ENCODE results near the gene TGIF2. TPM values are rescaled to one million over a fixed set of nuclear protein-coding genes. Genes with fewer than 3 reads are reported as not detected.

The TGIF2 gene
- total and polyA plus RNA-seq, 2 of the 13 experiments (the other 11 are each of a cell fraction or from before 2014, with no cell fraction given): 41.3 to 53.9 TPM

GRCh38 chr20:36573798-36574365, 485 bp downstream of the TGIF2 start (continued):
- TF ChIP-seq KAT7 (CRISPR knock-in tag; IDR thresholded peaks at IDR 0.05; ENCODE audit: borderline replicate concordance): peak; percentile 17; the same call in 1 of the 2 replicates
- TF ChIP-seq ETV5 (CRISPR knock-in tag; IDR thresholded peaks at IDR 0.05; ENCODE audit: borderline replicate concordance): peak; percentile 39; the same call in 1 of the 2 replicates
- no peak for TF ChIP-seq REPIN1 (CRISPR knock-in tag; IDR thresholded peaks at IDR 0.05; ENCODE audit: borderline replicate concordance, low read depth)
- TF ChIP-seq ZNF3 (CRISPR knock-in tag; IDR thresholded peaks at IDR 0.05): no peak
- TF ChIP-seq SSRP1 (CRISPR knock-in tag; IDR thresholded peaks at IDR 0.05): peak; percentile 12; the same call in 1 of the 2 replicates
- 0 out of 2 replicates have a peak, but pooled peaks have one; percentile 6 for TF ChIP-seq FOSL2 (CRISPR knock-in tag; IDR thresholded peaks at IDR 0.05)
- peak; percentile 74 for TF ChIP-seq PHF8 (CRISPR knock-in tag; IDR thresholded peaks at IDR 0.05)
- TF ChIP-seq TAF1 (CRISPR knock-in tag; IDR thresholded peaks at IDR 0.05): no peak; the same call in 1 of the 2 replicates
- 0 out of 2 replicates have a peak, but pooled peaks have one; percentile 1 for TF ChIP-seq KMT2B (CRISPR knock-in tag; IDR thresholded peaks at IDR 0.05)
- peak; percentile 73; the same call in 1 of the 2 replicates for TF ChIP-seq ZFP41 (CRISPR knock-in tag; IDR thresholded peaks at IDR 0.05; ENCODE audit: borderline replicate concordance)
- TF ChIP-seq ZFX (CRISPR knock-in tag; IDR thresholded peaks at IDR 0.05; ENCODE audit: low read depth): no peak
- TF ChIP-seq ZSCAN5A (CRISPR knock-in tag; IDR thresholded peaks at IDR 0.05; ENCODE audit: borderline replicate concordance): no peak
- no peak for TF ChIP-seq ZNF441 (CRISPR knock-in tag; IDR thresholded peaks at IDR 0.05; ENCODE audit: borderline replicate concordance)
- TF ChIP-seq MAF1 (CRISPR knock-in tag; IDR thresholded peaks at IDR 0.05; ENCODE audit: borderline replicate concordance): no peak
- no peak for TF ChIP-seq EEA1 (CRISPR knock-in tag; IDR thresholded peaks at IDR 0.05; ENCODE audit: borderline replicate concordance)
- peak; percentile 56; the same call in 1 of the 2 replicates for TF ChIP-seq ZBTB14 (CRISPR knock-in tag; IDR thresholded peaks at IDR 0.05)
- TF ChIP-seq FLYWCH1 (CRISPR knock-in tag; IDR thresholded peaks at IDR 0.05): 0 out of 2 replicates have a peak, but pooled peaks have one; percentile 36
- no peak for TF ChIP-seq NCOA2 (CRISPR knock-in tag; IDR thresholded peaks at IDR 0.05)
- peak; percentile 89 for TF ChIP-seq ZBTB7B (CRISPR knock-in tag; IDR thresholded peaks at IDR 0.05)
- 0 out of 2 replicates have a peak, but pooled peaks have one; percentile 16 for TF ChIP-seq ZNF121 (CRISPR knock-in tag; IDR thresholded peaks at IDR 0.05)
- TF ChIP-seq ZNF280B (CRISPR knock-in tag; IDR thresholded peaks at IDR 0.05; ENCODE audit: borderline replicate concordance): 0 out of 2 replicates have a peak, but pooled peaks have one; percentile 69
- TF ChIP-seq PBX3 (CRISPR knock-in tag; IDR thresholded peaks at IDR 0.05; ENCODE audit: borderline replicate concordance): no peak
- no peak for TF ChIP-seq ZNF180 (CRISPR knock-in tag; IDR thresholded peaks at IDR 0.05; ENCODE audit: borderline replicate concordance, low read depth)
- TF ChIP-seq ZNF784 (CRISPR knock-in tag; IDR thresholded peaks at IDR 0.05; ENCODE audit: borderline replicate concordance): 0 out of 2 replicates have a peak, but pooled peaks have one; percentile 2
